Sigmoid colon (tissue), 4 donors: ENCODE results near the gene TMEM240.
"Not testable (repeated sequence)": the region's sequence is repeated elsewhere in the genome, so short reads cannot be mapped to it uniquely, and the experiment has no call there.

Experiments
- CTCF ChIP-seq, 4 experiments: fragments of 450-650 bp in 3 of 4; fragments of 200-600 bp in 1 of 4; IDR thresholded peaks; one replicate each; pipeline ENCODE4 v1.5.1; 2016 to 2019; ENCODE audit warnings: antibody characterized with exemption in 4 of 4, mild to moderate bottlenecking in 3 of 4, moderate library complexity in 2 of 4
- EP300 ChIP-seq, 4 donors: sonication (generic); formaldehyde crosslinking; IDR thresholded peaks; one replicate each; pipeline ENCODE4 v1.6.1; 2017; ENCODE audit warnings: antibody characterized with exemption in 4 of 4
- POLR2A ChIP-seq, 2 donors: fragments of 450-650 bp; IDR thresholded peaks; one replicate each; pipeline ENCODE4 v1.6.1; 2016; ENCODE audit warnings: antibody characterized with exemption in 2 of 2, mild to moderate bottlenecking in 2 of 2, moderate library complexity in 2 of 2

- not testable (repeated sequence) for TF ChIP-seq CTCF, EP300, POLR2A (IDR thresholded peaks at IDR 0.05)
These were observed 44.9 kb downstream of the TMEM240 start for GRCh38 chr1:1495461-1495975.
